Activated naive CD8-positive, alpha-beta T cell treated with anti-CD3 and anti-CD28 coated beads for 36 hours (primary cell): Measurements from ENCODE around the gene OR2J3. TPM values are rescaled to one million over a fixed set of nuclear protein-coding genes. Genes with fewer than 3 reads are reported as not detected.
"Not testable (repeated sequence)": the region's sequence is repeated elsewhere in the genome, so short reads cannot be mapped to it uniquely, and the experiment has no call there.

Source experiments
- DNase-seq: peaks from one replicate; pipeline ENCODE4 v3.0.0; 2021
- H3K27ac Mint-ChIP-seq: one replicate; pipeline ENCODE4 v1.8.0; 2022; ENCODE audit warnings: mild to moderate bottlenecking, moderate library complexity, mixed read lengths
- H3K27me3 Mint-ChIP-seq: one replicate; pipeline ENCODE4 v1.8.0; 2022; ENCODE audit warnings: mild to moderate bottlenecking, mixed read lengths
- H3K36me3 Mint-ChIP-seq: one replicate; pipeline ENCODE4 v1.8.0; 2021; ENCODE audit warnings: mild to moderate bottlenecking, mixed read lengths
- H3K4me1 Mint-ChIP-seq: one replicate; pipeline ENCODE4 v1.8.0; 2021; ENCODE audit warnings: mixed read lengths
- H3K4me3 Mint-ChIP-seq: one replicate; pipeline ENCODE4 v1.8.0; 2022; ENCODE audit warnings: mild to moderate bottlenecking, moderate library complexity, mixed read lengths
- H3K9me3 Mint-ChIP-seq: one replicate; pipeline ENCODE4 v1.8.0; 2022; ENCODE audit warnings: mixed read lengths
- total RNA-seq, 2 experiments: library from RNA; stranded (reverse); gene quantifications; one replicate each; pipeline ENCODE4 v1.2.3, GENCODE V29; 2021

The OR2J3 gene
- total RNA-seq, 2 experiments from 2014 or later, result not detected

DNA sequence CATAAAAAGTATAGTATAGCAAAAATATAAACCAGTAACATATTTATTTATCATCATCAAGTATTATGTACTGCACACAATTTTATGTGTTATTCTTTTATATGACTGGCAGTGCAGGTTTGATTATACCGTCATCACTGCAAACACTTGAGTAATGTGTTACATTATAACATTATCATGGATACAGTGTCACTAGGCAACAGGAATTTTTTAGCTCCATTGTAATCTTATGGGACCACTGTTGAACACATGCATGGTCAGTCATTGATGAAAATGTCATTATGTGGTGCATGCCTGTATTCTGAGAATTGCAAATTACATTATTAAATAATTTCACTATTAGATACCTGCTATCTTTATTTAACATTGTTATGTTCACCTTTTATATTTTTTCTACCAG, 33.7 kb downstream of the OR2J3 start:
- Mint-ChIP-seq H3K36me3 (no peaks in the 10 kb centered on the region), H3K9me3 (peaks cover 4% of the 10 kb centered on the region), H3K4me1 (no peaks in the 10 kb centered on the region), H3K4me3 (no peak overlapping the region), H3K27ac (no peak overlapping the region), H3K27me3 (peaks cover 30% of the 10 kb centered on the region)
- no peak for DNase-seq

DNA sequence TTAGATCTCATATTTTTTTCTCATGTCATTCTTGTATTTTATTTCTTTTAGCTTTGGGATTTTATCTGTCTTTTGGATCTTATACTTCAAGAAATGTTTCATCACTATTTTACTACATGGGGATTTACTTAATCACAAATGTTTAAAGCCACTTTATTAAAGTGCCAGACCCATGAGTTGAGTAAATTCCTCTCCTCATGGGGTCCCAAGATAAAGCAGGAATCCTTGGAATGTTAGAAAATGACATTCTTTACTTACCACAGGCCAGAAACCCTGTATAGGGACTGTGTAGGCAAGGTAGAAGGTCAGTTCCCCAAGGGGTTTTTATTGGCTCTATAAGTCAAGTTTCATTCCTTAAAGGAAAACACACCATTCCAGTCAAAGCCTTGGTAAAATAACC, 34.5 kb downstream of the OR2J3 start:
- no peaks in the 10 kb centered on the region for H3K36me3 Mint-ChIP-seq
- no peaks in the 10 kb centered on the region for H3K4me1 Mint-ChIP-seq
- H3K27ac Mint-ChIP-seq, result no peak overlapping the region
- H3K27me3 Mint-ChIP-seq, result peaks cover 28% of the 10 kb centered on the region
- H3K9me3 Mint-ChIP-seq, result peaks cover 4% of the 10 kb centered on the region
- no peak for DNase-seq
- H3K4me3 Mint-ChIP-seq, result no peak overlapping the region

DNA sequence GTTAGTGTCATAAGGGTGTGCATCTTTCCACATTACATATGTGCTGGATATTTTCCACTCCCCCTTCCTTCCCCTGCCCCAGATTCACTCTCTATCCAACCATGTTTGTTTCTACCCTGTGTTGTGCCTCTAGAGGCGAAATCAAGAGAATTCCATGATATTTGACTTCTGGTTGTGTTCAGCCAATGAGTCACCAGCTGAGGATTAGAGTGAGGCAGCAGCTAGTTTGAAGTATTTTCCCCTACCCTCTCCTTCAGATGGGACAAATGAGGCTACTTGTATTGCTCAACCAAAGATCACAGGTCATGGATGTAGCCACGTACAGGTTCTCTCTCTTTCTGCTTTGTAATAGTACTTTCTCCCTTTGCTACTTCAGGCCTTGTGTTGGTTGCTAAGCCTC, 38.3 kb downstream of the OR2J3 start:
- H3K36me3 Mint-ChIP-seq, result no peaks in the 10 kb centered on the region
- peaks cover 12% of the 10 kb centered on the region for H3K9me3 Mint-ChIP-seq
- H3K27ac Mint-ChIP-seq, result no peak overlapping the region
- DNase-seq, result no peak
- H3K27me3 Mint-ChIP-seq, result peaks cover 30% of the 10 kb centered on the region
- H3K4me1 Mint-ChIP-seq, result no peaks in the 10 kb centered on the region
- H3K4me3 Mint-ChIP-seq, result no peak overlapping the region

- Mint-ChIP-seq H3K27ac (no peak overlapping the region), H3K27me3 (peaks cover 31% of the 10 kb centered on the region), H3K4me3 (no peak overlapping the region), H3K9me3 (peaks cover 11% of the 10 kb centered on the region), H3K4me1 (no peaks in the 10 kb centered on the region), H3K36me3 (no peaks in the 10 kb centered on the region)
- no peak for DNase-seq
These were observed 39.2 kb downstream of the OR2J3 start for GRCh38 chr6:29147074-29147473.

GRCh38 chr6:29149444-29149843, 41.6 kb downstream of the OR2J3 start:
- H3K4me1 Mint-ChIP-seq, H3K36me3 Mint-ChIP-seq, H3K9me3 Mint-ChIP-seq, H3K4me3 Mint-ChIP-seq, H3K27ac Mint-ChIP-seq, DNase-seq: not testable (repeated sequence)
- H3K27me3 Mint-ChIP-seq, result peaks cover 47% of the 10 kb centered on the region

- peaks cover 55% of the 10 kb centered on the region for H3K27me3 Mint-ChIP-seq
- no peaks in the 10 kb centered on the region for H3K36me3 Mint-ChIP-seq
- no peak for DNase-seq
- no peak overlapping the region for H3K4me3 Mint-ChIP-seq
- H3K9me3 Mint-ChIP-seq, result peaks cover 9% of the 10 kb centered on the region
- no peak overlapping the region for H3K27ac Mint-ChIP-seq
- no peaks in the 10 kb centered on the region for H3K4me1 Mint-ChIP-seq
These were observed 45.2 kb downstream of the OR2J3 start for GRCh38 chr6:29153083-29153482.

GRCh38 chr6:29155182-29155581, 47.3 kb downstream of the OR2J3 start:
- H3K9me3 Mint-ChIP-seq, DNase-seq, H3K27ac Mint-ChIP-seq, H3K4me3 Mint-ChIP-seq, H3K36me3 Mint-ChIP-seq, H3K4me1 Mint-ChIP-seq: not testable (repeated sequence)
- H3K27me3 Mint-ChIP-seq, result peaks cover 54% of the 10 kb centered on the region

- not testable (repeated sequence) for H3K27ac Mint-ChIP-seq, H3K4me3 Mint-ChIP-seq, DNase-seq, H3K4me1 Mint-ChIP-seq, H3K36me3 Mint-ChIP-seq, H3K9me3 Mint-ChIP-seq
- peaks cover 61% of the 10 kb centered on the region for H3K27me3 Mint-ChIP-seq
These were observed 52.1 kb downstream of the OR2J3 start for GRCh38 chr6:29159922-29160321.

Other genes starting within 250 kb of the OR2J3 start
- gene TRIM27, start 184.1 kb upstream of the OR2J3 start, total RNA-seq, result 10 to 100 TPM; 51.5 to 52.3 TPM
- gene ZNF311, start 102.7 kb upstream of the OR2J3 start, total RNA-seq, result 1 to 10 TPM; 1.0 TPM
- not detected for gene OR2W1, start 62.9 kb upstream of the OR2J3 start, total RNA-seq
- not detected for gene OR2B3, start 20.7 kb upstream of the OR2J3 start, total RNA-seq
- not detected for gene OR2J1, start 8.6 kb upstream of the OR2J3 start, total RNA-seq
- gene OR2J2, start 62.8 kb downstream of the OR2J3 start, total RNA-seq, result not detected
- not detected for gene OR14J1, start 193.6 kb downstream of the OR2J3 start, total RNA-seq